ENCODE results near the gene GFRA4.

GFRA4 gene

GRCh38 chr20:3614466-3614865 is 48.7 kb downstream of the GFRA4 start:
- DNase-seq: no peak

- DNase-seq: no peak
Measured at GRCh38 chr20:3613821-3614440, 49.3 kb downstream of the GFRA4 start.

- no peak for DNase-seq
Measured at GRCh38 chr20:3612795-3613572, 50.2 kb downstream of the GFRA4 start.

- DNase-seq: no peak
Measured at GRCh38 chr20:3611901-3612300, 51.3 kb downstream of the GFRA4 start.
